Activated T-cell treated with anti-CD3 and anti-CD28 coated beads for 4 hours (primary cell): ENCODE measurements around the gene CDC42.

ENCODE experiments used
- DNase-seq: peaks from one replicate; pipeline ENCODE4 v3.0.0-alpha.2; 2020

CDC42 gene

GRCh38 chr1:22111620-22112019 is 59.1 kb downstream of the CDC42 start:
- no peak for DNase-seq

GRCh38 chr1:22112554-22112953 is 60.0 kb downstream of the CDC42 start:
- DNase-seq = no peak

DNA sequence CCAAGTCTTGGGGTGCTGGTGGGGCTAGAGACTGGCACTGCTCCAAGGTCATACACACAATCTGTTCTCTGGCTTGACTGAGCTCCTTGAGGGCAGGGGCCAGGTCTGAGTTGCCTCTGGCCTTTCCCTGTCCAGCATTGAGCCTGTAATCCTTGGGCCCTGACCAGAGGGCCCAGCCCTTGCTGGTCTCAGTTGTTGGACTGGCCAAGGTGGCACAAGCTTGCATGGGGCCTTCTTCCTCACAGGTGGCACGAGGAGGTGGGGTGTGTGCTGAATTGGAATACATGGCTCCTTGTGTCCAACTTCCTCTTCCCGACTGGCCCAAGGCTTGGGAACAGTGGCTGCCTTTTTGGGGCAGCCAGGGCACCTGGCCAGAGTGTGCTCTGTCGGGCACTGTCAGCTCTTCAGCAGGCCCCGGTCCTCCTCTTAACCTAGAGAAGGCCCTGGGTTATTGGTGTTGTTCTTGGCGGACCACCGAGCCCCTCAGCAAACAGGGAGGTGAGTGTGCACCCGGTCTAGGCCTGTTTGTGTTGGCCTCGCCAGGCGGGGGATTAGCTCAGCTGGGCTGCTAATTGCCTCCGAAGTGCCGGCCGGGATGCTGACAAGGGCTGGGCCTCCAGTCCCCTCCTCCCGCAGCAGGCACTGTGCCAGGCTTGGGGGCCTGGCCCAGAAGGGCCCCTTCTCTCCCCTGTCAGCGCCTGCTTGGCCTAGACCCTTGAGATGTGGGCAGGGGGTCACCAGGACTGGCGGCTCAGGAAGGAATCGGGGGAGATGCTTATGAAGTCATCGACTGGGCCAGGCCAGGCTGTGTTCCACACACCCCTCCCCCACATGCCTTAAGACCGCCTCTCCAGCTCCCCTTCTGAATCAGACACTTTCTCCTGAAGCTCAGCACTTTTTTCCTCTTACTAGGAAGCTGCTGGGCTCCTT is 61.8 kb downstream of the CDC42 start:
- no peak for DNase-seq

DNA sequence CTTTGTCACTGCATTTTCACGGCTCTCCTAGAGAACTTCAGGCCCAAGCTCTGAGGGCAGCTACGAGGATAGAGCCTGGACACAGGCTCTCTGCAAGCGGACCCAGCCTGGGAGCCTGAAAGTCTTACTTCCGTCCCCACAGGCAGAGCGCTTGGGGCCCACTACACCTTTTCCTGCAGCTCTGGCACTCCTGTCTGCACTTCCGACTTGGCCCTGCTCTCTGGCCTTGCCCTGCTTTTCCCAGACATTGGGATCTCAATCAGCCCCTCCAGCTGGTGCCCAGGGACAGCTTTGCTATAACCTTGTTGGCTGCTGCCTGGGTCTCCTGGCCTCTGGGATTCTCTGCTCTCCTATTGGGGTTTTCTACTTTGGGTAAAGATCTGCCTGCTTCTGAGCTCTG is 62.8 kb downstream of the CDC42 start:
- no peak for DNase-seq

GRCh38 chr1:22117238-22117637 is 64.7 kb downstream of the CDC42 start:
- DNase-seq = no peak

- DNase-seq = no peak
These were observed 65.3 kb downstream of the CDC42 start for GRCh38 chr1:22117851-22118250.

DNA sequence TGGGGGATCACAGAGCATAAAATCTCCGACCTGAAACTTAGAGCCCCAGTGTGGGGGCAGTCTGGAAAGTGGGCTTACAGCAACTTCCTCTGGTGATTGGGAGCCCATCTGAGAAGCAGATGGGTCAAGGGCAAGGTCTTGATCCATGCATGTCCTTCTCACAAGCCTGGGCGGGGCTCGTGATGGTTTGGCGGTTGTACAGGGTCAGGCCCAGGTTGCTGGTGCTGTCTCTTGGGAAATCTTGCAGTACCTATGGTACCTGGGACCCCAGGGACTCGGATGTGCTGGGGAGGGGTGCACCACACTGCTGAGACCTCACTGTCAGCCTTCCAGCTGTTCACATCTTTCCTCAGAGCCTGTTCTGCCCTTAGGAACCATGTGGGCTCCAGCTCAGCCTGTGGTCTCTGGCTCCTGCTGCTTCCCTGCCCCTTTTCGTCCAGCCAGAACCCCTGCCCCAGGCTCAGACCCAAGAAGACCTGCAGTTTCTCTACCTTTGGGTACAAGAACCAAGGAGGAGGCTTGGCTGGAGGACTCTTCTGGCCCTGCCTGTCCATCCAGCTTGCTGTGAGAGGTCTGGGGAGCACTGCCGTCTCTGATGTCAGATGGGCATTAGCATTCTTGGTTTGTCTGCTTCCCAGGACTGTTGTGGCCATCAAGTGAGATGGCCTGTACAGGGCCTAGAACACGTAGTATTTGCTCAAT is 65.9 kb downstream of the CDC42 start:
- DNase-seq = no peak

GRCh38 chr1:22119626-22120468 is 67.3 kb downstream of the CDC42 start:
- no peak for DNase-seq

GRCh38 chr1:22120469-22120790 is 67.9 kb downstream of the CDC42 start:
- DNase-seq = no peak

GRCh38 chr1:22121421-22121911 is 69.0 kb downstream of the CDC42 start:
- DNase-seq = no peak

- no peak for DNase-seq
These were observed 70.0 kb downstream of the CDC42 start for GRCh38 chr1:22122273-22123070.

- no peak for DNase-seq
These were observed 70.5 kb downstream of the CDC42 start for GRCh38 chr1:22123071-22123390.

- no peak for DNase-seq
These were observed 71.4 kb downstream of the CDC42 start for GRCh38 chr1:22123901-22124404.

GRCh38 chr1:22124592-22125229 is 72.2 kb downstream of the CDC42 start:
- DNase-seq = no peak

DNA sequence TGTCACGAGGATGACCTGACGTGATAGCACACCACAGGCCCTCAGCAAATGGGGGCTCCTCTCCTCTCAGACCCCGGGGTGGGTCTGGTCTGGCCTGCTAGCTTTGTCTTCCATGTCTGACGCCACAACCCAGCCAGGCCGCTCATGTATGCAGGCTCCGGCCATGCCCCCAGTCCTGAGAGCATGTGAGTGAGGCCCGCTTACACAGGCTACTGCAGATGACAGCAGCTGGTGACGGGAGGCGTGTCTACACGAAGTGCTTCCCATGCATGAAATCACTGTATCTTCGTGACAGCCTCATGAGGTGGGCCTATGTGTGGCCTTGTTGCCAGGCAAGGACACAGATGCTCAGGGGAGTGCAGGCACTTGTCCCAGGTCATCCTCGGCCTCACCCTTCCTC is 74.0 kb downstream of the CDC42 start:
- DNase-seq = no peak

GRCh38 chr1:22127248-22127647 is 74.7 kb downstream of the CDC42 start:
- DNase-seq = no peak

- no peak for DNase-seq
These were observed 75.2 kb downstream of the CDC42 start for GRCh38 chr1:22127731-22128130.

DNA sequence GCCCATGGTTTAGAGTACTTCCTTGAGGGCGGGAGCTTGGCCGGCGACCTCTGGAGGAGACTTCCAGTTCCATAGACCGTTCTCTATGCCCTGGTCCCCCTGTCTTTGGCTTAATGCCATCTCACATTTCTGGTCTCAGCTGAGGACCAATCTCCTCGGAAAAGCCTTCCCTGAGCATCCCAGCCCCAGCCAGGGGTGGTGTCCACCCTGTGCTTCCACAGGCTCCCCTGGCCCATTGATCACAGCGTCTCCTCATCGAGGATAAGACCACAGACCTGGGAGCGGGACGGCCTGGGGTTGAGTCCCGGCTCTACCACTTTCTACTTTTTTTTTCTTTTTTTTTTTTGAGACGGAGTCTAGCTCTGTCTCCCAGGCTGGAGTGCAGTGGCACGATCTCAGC is 75.9 kb downstream of the CDC42 start:
- no peak for DNase-seq

DNA sequence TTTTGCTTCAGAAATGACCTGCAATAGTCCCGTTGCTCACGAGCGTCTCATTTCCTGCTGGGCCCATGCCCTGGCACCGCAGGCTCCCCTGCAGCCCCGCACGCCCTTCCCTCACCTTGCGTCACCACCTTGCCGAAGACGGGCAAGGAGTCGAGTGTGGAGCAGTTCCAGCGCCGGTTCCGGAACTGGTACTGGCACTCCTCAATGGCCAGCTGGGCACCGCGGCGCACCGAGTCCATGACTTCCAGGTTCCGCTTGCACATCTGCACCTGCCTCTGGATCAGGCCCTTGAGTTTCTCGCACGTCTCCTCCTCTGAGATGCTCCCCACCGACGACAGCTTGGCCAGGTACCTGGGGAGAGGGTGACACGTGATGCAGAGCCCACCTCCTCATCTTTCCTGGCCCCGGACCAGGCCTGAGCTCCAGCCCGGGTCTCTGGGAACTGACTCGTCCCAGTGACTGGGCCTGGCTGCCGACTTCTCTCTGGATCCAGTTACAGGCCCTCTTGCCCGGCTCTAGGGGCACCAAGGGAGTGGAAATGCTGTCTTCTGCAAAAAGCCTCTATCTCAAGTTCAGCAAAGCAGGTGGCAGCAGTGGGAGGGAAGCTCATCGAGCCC is 77.1 kb downstream of the CDC42 start:
- no peak for DNase-seq

GRCh38 chr1:22131062-22131461 is 78.6 kb downstream of the CDC42 start:
- no peak for DNase-seq

- peak; percentile 25 for DNase-seq
These were observed 79.5 kb downstream of the CDC42 start for GRCh38 chr1:22131875-22132486.
